CD4-positive, alpha-beta memory T cell (primary cell): ENCODE measurements around the gene ZC3H18. TPM values are rescaled to one million over a fixed set of nuclear protein-coding genes. Genes with fewer than 3 reads are reported as not detected.

Experiments
- CTCF ChIA-PET: fragments of 350-600 bp; sonication (Branson Sonifier 250); formaldehyde crosslinking; loops from one replicate; lab custom pipeline; 2021; ENCODE audit warnings: inconsistent platforms; ENCODE audit not compliant: partially characterized antibody; lab: Charles Lee
- POLR2A ChIA-PET: fragments of 350-600 bp; sonication (Branson Sonifier 250); formaldehyde crosslinking; loops from one replicate; lab custom pipeline; 2021; ENCODE audit not compliant: partially characterized antibody; lab: Charles Lee
- DNase-seq, 5 donors: peaks; one replicate each; pipeline versions ENCODE4 v3.0.0 to v3.0.0-alpha.2; 2020 to 2022; ENCODE audit warnings: mixed read lengths in 1 of 5
- H3K27ac ChIP-seq: one replicate; pipeline ENCODE4 v1.7.0; 2013; ENCODE audit warnings: low read depth, low read length
- H3K27me3 ChIP-seq: 2 replicates; pipeline ENCODE4 v1.7.0; 2013; ENCODE audit warnings: mild to moderate bottlenecking, low read length, moderate library complexity; ENCODE audit not compliant: insufficient read depth
- H3K36me3 ChIP-seq: 2 replicates; pipeline ENCODE4 v1.7.0; 2013; ENCODE audit warnings: mild to moderate bottlenecking, low read length, moderate library complexity; ENCODE audit not compliant: insufficient read depth
- H3K4me1 ChIP-seq: 2 replicates; pipeline ENCODE4 v1.7.0; 2013; ENCODE audit warnings: mild to moderate bottlenecking, low read length, moderate library complexity; ENCODE audit not compliant: insufficient read depth
- H3K4me3 ChIP-seq, 2 donors: one replicate each; pipeline ENCODE4 v1.7.0; 2013; ENCODE audit warnings: low read length in 2 of 2, mild to moderate bottlenecking in 1 of 2
- H3K9me3 ChIP-seq, 2 donors: one replicate each; pipeline ENCODE4 v1.7.0; 2013; ENCODE audit warnings: low read length in 2 of 2, control low read depth in 1 of 2; ENCODE audit not compliant: control insufficient read depth in 1 of 2
- H3K27ac Mint-ChIP-seq, 7 donors: one replicate each; pipeline ENCODE4 v1.8.0; 2020 to 2021; ENCODE audit warnings: mixed read lengths in 7 of 7, mild to moderate bottlenecking in 6 of 7, inconsistent platforms in 3 of 7, moderate library complexity in 3 of 7
- H3K27me3 Mint-ChIP-seq, 2 donors: one replicate each; pipeline ENCODE4 v1.8.0; 2020 to 2021; ENCODE audit warnings: mixed read lengths in 2 of 2
- H3K36me3 Mint-ChIP-seq, 2 donors: one replicate each; pipeline ENCODE4 v1.8.0; 2020 to 2021; ENCODE audit warnings: mixed read lengths in 2 of 2, inconsistent platforms in 1 of 2, mild to moderate bottlenecking in 1 of 2
- H3K4me1 Mint-ChIP-seq, 4 donors: one replicate each; pipeline ENCODE4 v1.8.0; 2020 to 2021; ENCODE audit warnings: mixed read lengths in 4 of 4, mild to moderate bottlenecking in 1 of 4
- H3K4me3 Mint-ChIP-seq, 8 donors: one replicate each; pipeline ENCODE4 v1.8.0; 2020 to 2021; ENCODE audit warnings: mixed read lengths in 8 of 8, mild to moderate bottlenecking in 7 of 8, moderate library complexity in 6 of 8, inconsistent platforms in 3 of 8
- H3K9me3 Mint-ChIP-seq, 8 donors: one replicate each; pipeline ENCODE4 v1.8.0; 2020 to 2021; ENCODE audit warnings: mixed read lengths in 8 of 8, mild to moderate bottlenecking in 5 of 8, inconsistent platforms in 3 of 8, moderate library complexity in 1 of 8
- intact Hi-C: fragments of 100-400 bp; cut with micrococcal nuclease; formaldehyde crosslinking; loops from one replicate; pipeline ENCODE4 v1.15.1; 2023
- polyA plus RNA-seq, 2 donors: library from polyadenylated mRNA; unstranded; fragments of 300-500 nt; fragmentation: Illumina TruSeq; gene quantifications; one replicate each; pipeline ENCODE4 v1.2.3, GENCODE V29; 2021
- total RNA-seq, 2 experiments: library from RNA; stranded (reverse); gene quantifications; one replicate each; pipeline ENCODE4 v1.2.3, GENCODE V29; 2021

ZC3H18 gene
- total and polyA plus RNA-seq, 4 experiments from 2014 or later, result 3.0 to 91.5 (median 54.0) TPM

GRCh38 chr16:88651989-88652761, 82.0 kb downstream of the ZC3H18 start:
- Mint-ChIP-seq H3K4me1 (peaks cover 7 to 26% (median 12%) of the 10 kb centered on the region in 4 donors), H3K27me3 (no peaks in the 10 kb centered on the region), H3K27ac (peak overlapping the region; percentile 66 to 96 (median 93)), H3K9me3 (no peaks in the 10 kb centered on the region), H3K4me3 (peak overlapping the region in 3 of 8 donors; percentile 17 to 49 (median 46)), H3K36me3 (peaks cover 4 to 19% of the 10 kb centered on the region in 2 donors)
- peak overlapping the region in 1 of 2 donors; percentile 91 for H3K4me3 ChIP-seq
- peaks cover 28% of the 10 kb centered on the region for H3K4me1 ChIP-seq
- no peak for DNase-seq
- no peaks in the 10 kb centered on the region for H3K27me3 ChIP-seq
- H3K36me3 ChIP-seq, result peaks cover 4% of the 10 kb centered on the region
- intact Hi-C loops, result loop anchor here (1.0 to 2.0 kb wide), 6 partner anchors 11 to 82 kb away; partner anchors contain the start of genes MVD, SNAI3 and ZC3H18
- POLR2A ChIA-PET, result interaction anchor here (1.4 to 6.1 kb wide), 5 partner anchors 11 to 82 kb away, joined by 3 to 66 read pairs (median 13); partner anchors contain the start of genes MVD and ZC3H18
- H3K9me3 ChIP-seq, result no peaks in the 10 kb centered on the region
- CTCF ChIA-PET, result no interaction called here
- peak overlapping the region; percentile 91 for H3K27ac ChIP-seq

- no peaks in the 10 kb centered on the region for H3K9me3 Mint-ChIP-seq
- Histone ChIP-seq H3K27me3 (no peaks in the 10 kb centered on the region), H3K4me1 (peaks cover 28% of the 10 kb centered on the region), H3K36me3 (peaks cover 4% of the 10 kb centered on the region), H3K27ac (peak overlapping the region; percentile 91), H3K4me3 (no peak overlapping the region), H3K9me3 (no peaks in the 10 kb centered on the region)
- H3K27me3 Mint-ChIP-seq, result no peaks in the 10 kb centered on the region
- DNase-seq, result no peak
- ChIA-PET CTCF (no interaction called here), POLR2A (interaction anchor here (1.4 to 6.1 kb wide), 3 partner anchors 11 to 82 kb away, joined by 6 to 66 read pairs (median 13); partner anchors contain the start of genes MVD and ZC3H18)
- H3K27ac Mint-ChIP-seq, result peak overlapping the region in 1 of 7 donors; percentile 46
- peaks cover 7 to 26% (median 12%) of the 10 kb centered on the region in 4 donors for H3K4me1 Mint-ChIP-seq
- peaks cover 4 to 19% of the 10 kb centered on the region in 2 donors for H3K36me3 Mint-ChIP-seq
- intact Hi-C loops, result no loop called here
- peak overlapping the region in 1 of 8 donors; percentile 15 for H3K4me3 Mint-ChIP-seq
These were observed 82.5 kb downstream of the ZC3H18 start for GRCh38 chr16:88652762-88653063.

GRCh38 chr16:88653101-88653500, 82.9 kb downstream of the ZC3H18 start:
- Mint-ChIP-seq H3K27ac (peak overlapping the region in 6 of 7 donors; percentile 30 to 80 (median 60)), H3K4me1 (peaks cover 7 to 26% (median 12%) of the 10 kb centered on the region in 4 donors), H3K27me3 (no peaks in the 10 kb centered on the region), H3K9me3 (no peaks in the 10 kb centered on the region), H3K36me3 (peaks cover 4 to 19% of the 10 kb centered on the region in 2 donors), H3K4me3 (peak overlapping the region in 1 of 8 donors; percentile 15)
- Histone ChIP-seq H3K4me1 (peaks cover 28% of the 10 kb centered on the region), H3K4me3 (no peak overlapping the region), H3K36me3 (peaks cover 4% of the 10 kb centered on the region), H3K27me3 (no peaks in the 10 kb centered on the region), H3K27ac (peak overlapping the region; percentile 91), H3K9me3 (no peaks in the 10 kb centered on the region)
- DNase-seq, result no peak
- ChIA-PET CTCF (no interaction called here), POLR2A (interaction anchor here (1.4 to 6.1 kb wide), 3 partner anchors 10 to 83 kb away, joined by 6 to 66 read pairs (median 13); partner anchors contain the start of genes MVD and ZC3H18)
- intact Hi-C loops, result no loop called here

GRCh38 chr16:88653596-88654362, 83.6 kb downstream of the ZC3H18 start:
- DNase-seq, result no peak
- H3K27ac ChIP-seq, result no peak overlapping the region
- peaks cover 25% of the 10 kb centered on the region for H3K4me1 ChIP-seq
- CTCF ChIA-PET, result no interaction called here
- peak overlapping the region in 6 of 7 donors; percentile 30 to 80 (median 60) for H3K27ac Mint-ChIP-seq
- POLR2A ChIA-PET, result interaction anchor here (1.0 to 6.1 kb wide), 3 partner anchors 10 to 48 kb away, joined by 4 to 66 read pairs (median 13); partner anchors contain the start of gene MVD
- H3K4me3 ChIP-seq, result no peak overlapping the region
- H3K9me3 Mint-ChIP-seq, result no peaks in the 10 kb centered on the region
- peaks cover 4 to 18% of the 10 kb centered on the region in 2 donors for H3K36me3 Mint-ChIP-seq
- H3K27me3 ChIP-seq, result no peaks in the 10 kb centered on the region
- H3K36me3 ChIP-seq, result peaks cover 4% of the 10 kb centered on the region
- peaks cover 7 to 26% (median 12%) of the 10 kb centered on the region in 4 donors for H3K4me1 Mint-ChIP-seq
- no peak overlapping the region for H3K4me3 Mint-ChIP-seq
- no peaks in the 10 kb centered on the region for H3K27me3 Mint-ChIP-seq
- intact Hi-C loops, result no loop called here
- H3K9me3 ChIP-seq, result no peaks in the 10 kb centered on the region

GRCh38 chr16:88654363-88655052, 84.3 kb downstream of the ZC3H18 start:
- ChIA-PET CTCF (no interaction called here), POLR2A (interaction anchor here (1.0 kb wide), 1 partner anchor 18 kb away, joined by 4 read pairs; no protein-coding TSS in a partner anchor)
- Mint-ChIP-seq H3K27ac (peak overlapping the region in 3 of 7 donors; percentile 13 to 60 (median 55)), H3K4me1 (peaks cover 2 to 19% (median 6%) of the 10 kb centered on the region in 4 donors), H3K4me3 (peak overlapping the region in 1 of 8 donors; percentile 10), H3K9me3 (no peaks in the 10 kb centered on the region), H3K36me3 (peaks cover 0 to 15% of the 10 kb centered on the region in 2 donors), H3K27me3 (no peaks in the 10 kb centered on the region)
- intact Hi-C loops, result no loop called here
- Histone ChIP-seq H3K4me1 (peaks cover 19% of the 10 kb centered on the region), H3K27me3 (no peaks in the 10 kb centered on the region), H3K4me3 (no peak overlapping the region), H3K36me3 (no peaks in the 10 kb centered on the region), H3K27ac (no peak overlapping the region), H3K9me3 (no peaks in the 10 kb centered on the region)
- DNase-seq, result no peak

GRCh38 chr16:88655053-88655732, 85.0 kb downstream of the ZC3H18 start:
- POLR2A ChIA-PET, result no interaction called here
- Mint-ChIP-seq H3K27me3 (no peaks in the 10 kb centered on the region), H3K27ac (peak overlapping the region in 3 of 7 donors; percentile 37 to 68 (median 60)), H3K4me1 (peaks cover 2 to 13% (median 5%) of the 10 kb centered on the region in 4 donors), H3K4me3 (peak overlapping the region in 1 of 8 donors; percentile 10), H3K36me3 (peaks cover 0 to 14% of the 10 kb centered on the region in 2 donors), H3K9me3 (no peaks in the 10 kb centered on the region)
- intact Hi-C loops, result no loop called here
- CTCF ChIA-PET, result no interaction called here
- no peaks in the 10 kb centered on the region for H3K9me3 ChIP-seq
- DNase-seq, result no peak
- peaks cover 13% of the 10 kb centered on the region for H3K4me1 ChIP-seq
- no peak overlapping the region for H3K27ac ChIP-seq
- H3K36me3 ChIP-seq, result no peaks in the 10 kb centered on the region
- H3K4me3 ChIP-seq, result no peak overlapping the region
- no peaks in the 10 kb centered on the region for H3K27me3 ChIP-seq
